HEK293 (cell line): Measurements from ENCODE around the gene TMEM143.

Source experiments
- OSR2 ChIP-seq: fragments of 450-650 bp; formaldehyde crosslinking; IDR thresholded peaks from 2 replicates; pipeline ENCODE4 v1.5.1; 2016; ENCODE audit warnings: missing biosample characterization, missing genetic modification characterization
- PRDM2 ChIP-seq: fragments of 450-650 bp; formaldehyde crosslinking; IDR thresholded peaks from 2 replicates; pipeline ENCODE4 v1.5.1; 2016; ENCODE audit warnings: missing biosample characterization, missing genetic modification characterization, borderline replicate concordance
- TSHZ1 ChIP-seq: fragments of 450-650 bp; formaldehyde crosslinking; IDR thresholded peaks from 2 replicates; pipeline ENCODE4 v1.5.1; 2016; ENCODE audit warnings: missing biosample characterization, missing genetic modification characterization, borderline replicate concordance
- ZNF112 ChIP-seq: fragments of 450-650 bp; formaldehyde crosslinking; IDR thresholded peaks from 2 replicates; pipeline ENCODE4 v1.5.0; 2017; ENCODE audit warnings: missing biosample characterization, missing genetic modification characterization
- ZNF114 ChIP-seq: fragments of 450-650 bp; formaldehyde crosslinking; IDR thresholded peaks from 2 replicates; pipeline ENCODE4 v1.5.0; 2017; ENCODE audit warnings: missing biosample characterization, missing genetic modification characterization
- ZNF140 ChIP-seq: fragments of 450-650 bp; formaldehyde crosslinking; IDR thresholded peaks from 2 replicates; pipeline ENCODE4 v1.5.1; 2016; ENCODE audit warnings: missing biosample characterization, missing genetic modification characterization
- ZNF221 ChIP-seq: fragments of 450-650 bp; formaldehyde crosslinking; IDR thresholded peaks from 2 replicates; pipeline ENCODE4 v1.5.1; 2017; ENCODE audit warnings: missing biosample characterization, missing genetic modification characterization, borderline replicate concordance
- ZNF223 ChIP-seq: fragments of 450-650 bp; formaldehyde crosslinking; IDR thresholded peaks from 2 replicates; pipeline ENCODE4 v1.5.1; 2016; ENCODE audit warnings: missing biosample characterization, missing genetic modification characterization
- ZNF24 ChIP-seq: fragments of 450-650 bp; formaldehyde crosslinking; IDR thresholded peaks from 2 replicates; pipeline ENCODE4 v1.5.1; 2016; ENCODE audit warnings: missing biosample characterization, missing genetic modification characterization
- ZNF48 ChIP-seq: fragments of 450-650 bp; formaldehyde crosslinking; IDR thresholded peaks from 2 replicates; pipeline ENCODE4 v1.5.1; 2016; ENCODE audit warnings: missing biosample characterization, missing genetic modification characterization
- ZNF514 ChIP-seq: fragments of 450-650 bp; formaldehyde crosslinking; IDR thresholded peaks from 2 replicates; pipeline ENCODE4 v1.5.1; 2016; ENCODE audit warnings: missing biosample characterization, missing genetic modification characterization
- ZNF548 ChIP-seq: fragments of 450-650 bp; formaldehyde crosslinking; IDR thresholded peaks from 2 replicates; pipeline ENCODE4 v1.5.1; 2016; ENCODE audit warnings: missing biosample characterization, missing genetic modification characterization
- ZNF596 ChIP-seq: fragments of 450-650 bp; IDR thresholded peaks from 2 replicates; pipeline ENCODE4 v1.5.0; 2018; ENCODE audit warnings: missing biosample characterization, mild to moderate bottlenecking, missing genetic modification characterization, moderate library complexity
- ZNF621 ChIP-seq: fragments of 450-650 bp; formaldehyde crosslinking; IDR thresholded peaks from 2 replicates; pipeline ENCODE4 v1.5.1; 2017; ENCODE audit warnings: missing biosample characterization, missing genetic modification characterization
- ZNF626 ChIP-seq: fragments of 450-650 bp; sonication (Bioruptor Pico); formaldehyde crosslinking; IDR thresholded peaks from 2 replicates; pipeline ENCODE4 v1.5.1; 2018; ENCODE audit warnings: missing biosample characterization, missing genetic modification characterization, inconsistent platforms
- ZNF664 ChIP-seq: fragments of 450-650 bp; formaldehyde crosslinking; IDR thresholded peaks from 2 replicates; pipeline ENCODE4 v1.5.1; 2016; ENCODE audit warnings: missing biosample characterization, missing genetic modification characterization
- ZNF791 ChIP-seq: fragments of 450-650 bp; formaldehyde crosslinking; IDR thresholded peaks from 2 replicates; pipeline ENCODE4 v1.5.1; 2016; ENCODE audit warnings: missing biosample characterization, missing genetic modification characterization
- TF ChIP-seq, protein P1 (sequence below): fragments of 450-650 bp; formaldehyde crosslinking; IDR thresholded peaks from 2 replicates; pipeline ENCODE4 v1.5.1; 2017; ENCODE audit warnings: missing biosample characterization, missing genetic modification characterization
- TF ChIP-seq, protein P2 (sequence below): fragments of 450-650 bp; formaldehyde crosslinking; IDR thresholded peaks from 2 replicates; pipeline ENCODE4 v1.5.1; 2016; ENCODE audit warnings: missing biosample characterization, missing genetic modification characterization
- TF ChIP-seq, protein P3 (sequence below): fragments of 450-650 bp; formaldehyde crosslinking; IDR thresholded peaks from 2 replicates; pipeline ENCODE4 v1.5.1; 2016; ENCODE audit warnings: missing biosample characterization, missing genetic modification characterization
- TF ChIP-seq, protein P4 (sequence below): fragments of 450-650 bp; formaldehyde crosslinking; IDR thresholded peaks from 2 replicates; pipeline ENCODE4 v1.5.0; 2017; ENCODE audit warnings: missing biosample characterization, missing genetic modification characterization, borderline replicate concordance
- TF ChIP-seq, protein P5 (sequence below): fragments of 450-650 bp; formaldehyde crosslinking; IDR thresholded peaks from 2 replicates; pipeline ENCODE4 v1.5.1; 2016; ENCODE audit warnings: missing biosample characterization, missing genetic modification characterization

The TMEM143 gene

GRCh38 chr19:48363500-48363809 is 285 bp downstream of the TMEM143 start (continued):
- no peak for TF ChIP-seq ZNF24 (tag by site-specific recombination)
- TF ChIP-seq ZNF596 (tag by site-specific recombination), result no peak
- TF ChIP-seq ZNF140 (tag by site-specific recombination), result no peak
- no peak for TF ChIP-seq TSHZ1 (tag by site-specific recombination)
- no peak for TF ChIP-seq ZNF221 (tag by site-specific recombination)
- no peak for TF ChIP-seq ZNF223 (tag by site-specific recombination)
- no peak for TF ChIP-seq PRDM2 (tag by site-specific recombination)
- TF ChIP-seq ZNF48, result no peak
- TF ChIP-seq, protein P1, sequence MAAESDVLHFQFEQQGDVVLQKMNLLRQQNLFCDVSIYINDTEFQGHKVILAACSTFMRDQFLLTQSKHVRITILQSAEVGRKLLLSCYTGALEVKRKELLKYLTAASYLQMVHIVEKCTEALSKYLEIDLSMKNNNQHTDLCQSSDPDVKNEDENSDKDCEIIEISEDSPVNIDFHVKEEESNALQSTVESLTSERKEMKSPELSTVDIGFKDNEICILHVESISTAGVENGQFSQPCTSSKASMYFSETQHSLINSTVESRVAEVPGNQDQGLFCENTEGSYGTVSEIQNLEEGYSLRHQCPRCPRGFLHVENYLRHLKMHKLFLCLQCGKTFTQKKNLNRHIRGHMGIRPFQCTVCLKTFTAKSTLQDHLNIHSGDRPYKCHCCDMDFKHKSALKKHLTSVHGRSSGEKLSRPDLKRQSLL (tag by site-specific recombination), result no peak
- no peak for TF ChIP-seq ZNF548 (tag by site-specific recombination)
- TF ChIP-seq, protein P2, sequence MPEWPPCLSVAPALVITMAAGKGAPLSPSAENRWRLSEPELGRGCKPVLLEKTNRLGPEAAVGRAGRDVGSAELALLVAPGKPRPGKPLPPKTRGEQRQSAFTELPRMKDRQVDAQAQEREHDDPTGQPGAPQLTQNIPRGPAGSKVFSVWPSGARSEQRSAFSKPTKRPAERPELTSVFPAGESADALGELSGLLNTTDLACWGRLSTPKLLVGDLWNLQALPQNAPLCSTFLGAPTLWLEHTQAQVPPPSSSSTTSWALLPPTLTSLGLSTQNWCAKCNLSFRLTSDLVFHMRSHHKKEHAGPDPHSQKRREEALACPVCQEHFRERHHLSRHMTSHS (tag by site-specific recombination), result no peak
- TF ChIP-seq, protein P3, sequence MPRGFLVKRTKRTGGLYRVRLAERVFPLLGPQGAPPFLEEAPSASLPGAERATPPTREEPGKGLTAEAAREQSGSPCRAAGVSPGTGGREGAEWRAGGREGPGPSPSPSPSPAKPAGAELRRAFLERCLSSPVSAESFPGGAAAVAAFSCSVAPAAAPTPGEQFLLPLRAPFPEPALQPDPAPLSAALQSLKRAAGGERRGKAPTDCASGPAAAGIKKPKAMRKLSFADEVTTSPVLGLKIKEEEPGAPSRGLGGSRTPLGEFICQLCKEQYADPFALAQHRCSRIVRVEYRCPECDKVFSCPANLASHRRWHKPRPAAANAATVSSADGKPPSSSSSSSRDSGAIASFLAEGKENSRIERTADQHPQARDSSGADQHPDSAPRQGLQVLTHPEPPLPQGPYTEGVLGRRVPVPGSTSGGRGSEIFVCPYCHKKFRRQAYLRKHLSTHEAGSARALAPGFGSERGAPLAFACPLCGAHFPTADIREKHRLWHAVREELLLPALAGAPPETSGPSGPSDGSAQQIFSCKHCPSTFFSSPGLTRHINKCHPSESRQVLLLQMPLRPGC (tag by site-specific recombination), result no peak
- TF ChIP-seq ZNF791 (tag by site-specific recombination), result no peak
- TF ChIP-seq, protein P4, sequence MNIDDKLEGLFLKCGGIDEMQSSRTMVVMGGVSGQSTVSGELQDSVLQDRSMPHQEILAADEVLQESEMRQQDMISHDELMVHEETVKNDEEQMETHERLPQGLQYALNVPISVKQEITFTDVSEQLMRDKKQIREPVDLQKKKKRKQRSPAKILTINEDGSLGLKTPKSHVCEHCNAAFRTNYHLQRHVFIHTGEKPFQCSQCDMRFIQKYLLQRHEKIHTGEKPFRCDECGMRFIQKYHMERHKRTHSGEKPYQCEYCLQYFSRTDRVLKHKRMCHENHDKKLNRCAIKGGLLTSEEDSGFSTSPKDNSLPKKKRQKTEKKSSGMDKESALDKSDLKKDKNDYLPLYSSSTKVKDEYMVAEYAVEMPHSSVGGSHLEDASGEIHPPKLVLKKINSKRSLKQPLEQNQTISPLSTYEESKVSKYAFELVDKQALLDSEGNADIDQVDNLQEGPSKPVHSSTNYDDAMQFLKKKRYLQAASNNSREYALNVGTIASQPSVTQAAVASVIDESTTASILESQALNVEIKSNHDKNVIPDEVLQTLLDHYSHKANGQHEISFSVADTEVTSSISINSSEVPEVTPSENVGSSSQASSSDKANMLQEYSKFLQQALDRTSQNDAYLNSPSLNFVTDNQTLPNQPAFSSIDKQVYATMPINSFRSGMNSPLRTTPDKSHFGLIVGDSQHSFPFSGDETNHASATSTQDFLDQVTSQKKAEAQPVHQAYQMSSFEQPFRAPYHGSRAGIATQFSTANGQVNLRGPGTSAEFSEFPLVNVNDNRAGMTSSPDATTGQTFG (tag by site-specific recombination), result no peak
- no peak for TF ChIP-seq ZNF114 (tag by site-specific recombination)
- TF ChIP-seq, protein P5, sequence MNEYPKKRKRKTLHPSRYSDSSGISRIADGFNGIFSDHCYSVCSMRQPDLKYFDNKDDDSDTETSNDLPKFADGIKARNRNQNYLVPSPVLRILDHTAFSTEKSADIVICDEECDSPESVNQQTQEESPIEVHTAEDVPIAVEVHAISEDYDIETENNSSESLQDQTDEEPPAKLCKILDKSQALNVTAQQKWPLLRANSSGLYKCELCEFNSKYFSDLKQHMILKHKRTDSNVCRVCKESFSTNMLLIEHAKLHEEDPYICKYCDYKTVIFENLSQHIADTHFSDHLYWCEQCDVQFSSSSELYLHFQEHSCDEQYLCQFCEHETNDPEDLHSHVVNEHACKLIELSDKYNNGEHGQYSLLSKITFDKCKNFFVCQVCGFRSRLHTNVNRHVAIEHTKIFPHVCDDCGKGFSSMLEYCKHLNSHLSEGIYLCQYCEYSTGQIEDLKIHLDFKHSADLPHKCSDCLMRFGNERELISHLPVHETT (tag by site-specific recombination), result no peak
- TF ChIP-seq ZNF621 (tag by site-specific recombination), result no peak
- no peak for TF ChIP-seq ZNF626
- TF ChIP-seq ZNF514 (tag by site-specific recombination), result no peak
- TF ChIP-seq ZNF664, result no peak
- TF ChIP-seq ZNF112 (tag by site-specific recombination), result no peak
- TF ChIP-seq OSR2 (tag by site-specific recombination), result no peak
